H4 (cell line): ENCODE results near the gene EXD3. TPM values are rescaled to one million over a fixed set of nuclear protein-coding genes. Genes with fewer than 3 reads are reported as not detected.
A peak's percentile ranks its signal among the peaks of the same experiment; 100 is the strongest.
"Not testable (repeated sequence)": the region's sequence is repeated elsewhere in the genome, so short reads cannot be mapped to it uniquely, and the experiment has no call there.

ENCODE experiments used
- DNase-seq: peaks from one replicate; pipeline ENCODE4 v3.0.0-alpha.2; 2015; ENCODE audit warnings: low spot score
- total RNA-seq: library from RNA; depleted of rRNA; stranded (reverse); fragments of >200 nt; shearing (Covaris generic); gene quantifications from 2 replicates; pipeline ENCODE4 v1.2.3, GENCODE V29; 2014

The EXD3 gene
- total RNA-seq, 1 experiment from 2014 or later, result 2.8 TPM

- DNase-seq, result peak; percentile 80
Observed at GRCh38 chr9:137459152-137459600, 36.2 kb upstream of the EXD3 start, which contains the start of gene NSMF. TSS of gene NSMF (minus strand) at chr9:137459334. CDS start at chr9:137459102, 232 bp downstream.

- DNase-seq, result no peak
Observed at GRCh38 chr9:137458194-137459151, 35.5 kb upstream of the EXD3 start.

- no peak for DNase-seq
Observed at GRCh38 chr9:137457406-137458193, 34.6 kb upstream of the EXD3 start.

- no peak for DNase-seq
Observed at GRCh38 chr9:137456864-137457405, 34.0 kb upstream of the EXD3 start.

- DNase-seq, result no peak
Observed at GRCh38 chr9:137456061-137456863, 33.3 kb upstream of the EXD3 start.

GRCh38 chr9:137455359-137455991 is 32.5 kb upstream of the EXD3 start:
- DNase-seq, result no peak

GRCh38 chr9:137454597-137455358 is 31.8 kb upstream of the EXD3 start:
- DNase-seq, result no peak

- no peak for DNase-seq
Observed at GRCh38 chr9:137454145-137454596, 31.2 kb upstream of the EXD3 start.

GRCh38 chr9:137453643-137454081 is 30.7 kb upstream of the EXD3 start:
- no peak for DNase-seq

- no peak for DNase-seq
Observed at GRCh38 chr9:137452761-137453642, 30.0 kb upstream of the EXD3 start.

GRCh38 chr9:137452006-137452760 is 29.2 kb upstream of the EXD3 start:
- DNase-seq, result no peak

- DNase-seq, result not testable (repeated sequence)
Observed at GRCh38 chr9:137451264-137452005, 28.5 kb upstream of the EXD3 start.

- DNase-seq, result not testable (repeated sequence)
Observed at GRCh38 chr9:137450539-137451222, 27.7 kb upstream of the EXD3 start.

- no peak for DNase-seq
Observed at GRCh38 chr9:137449931-137450538, 27.1 kb upstream of the EXD3 start.

- DNase-seq, result no peak
Observed at GRCh38 chr9:137449081-137449844, 26.3 kb upstream of the EXD3 start.

- DNase-seq, result no peak
Observed at GRCh38 chr9:137448602-137448962, 25.6 kb upstream of the EXD3 start.
